HCT116 (cell line): ENCODE measurements around the gene CLRN3. TPM values are rescaled to one million over a fixed set of nuclear protein-coding genes. Genes with fewer than 3 reads are reported as not detected.

ENCODE experiments used
- ATAC-seq: fragments of 200-7000 bp; cut with Tn5 transposase; 2 replicates; pipeline ENCODE4 v1.9.1; 2020; ENCODE audit warnings: mild to moderate bottlenecking, moderate library complexity
- BruUV-seq: library from RNA; stranded (reverse); fragments of 400-500 nt; replicated peaks from 2 replicates; lab custom pipeline; 2021; lab: Mats Ljungman, UMichigan
- CTCF ChIA-PET: fragments of 300-600 bp; sonication (Branson Sonifier 250); formaldehyde crosslinking; loops from one replicate; lab custom pipeline; 2021; ENCODE audit warnings: antibody characterized with exemption; lab: Charles Lee
- POLR2A ChIA-PET: fragments of 300-600, 350-600 bp; sonication (Branson Sonifier 250); formaldehyde crosslinking; loops from one replicate; lab custom pipeline; 2021; ENCODE audit warnings: antibody characterized with exemption; lab: Charles Lee
- RAD21 ChIA-PET, 2 experiments: fragments of 300-600 bp; sonication (Branson Sonifier 250); formaldehyde crosslinking; loops; one replicate each; lab custom pipeline; 2023; ENCODE audit warnings: low total read pairs in 2 of 2; ENCODE audit not compliant: uncharacterized antibody in 2 of 2, unreplicated experiment in 2 of 2, low non-redundant PET in 1 of 2; lab: Charles Lee
- DNase-seq: peaks from one replicate; pipeline ENCODE4 v3.0.0-alpha.2; 2010; ENCODE audit warnings: low read depth, low spot score
- H2AFZ ChIP-seq: fragments of 200-600 bp; shearing (Covaris generic), sonication (generic); 2 replicates; pipeline ENCODE4 v1.6.1; 2017; ENCODE audit warnings: low read depth, mixed run types, mixed read lengths, antibody characterized with exemption, low read length; ENCODE audit not compliant: poor library complexity, severe bottlenecking
- H3K27ac ChIP-seq: 2 replicates; pipeline ENCODE4 v1.5.1; 2012; ENCODE audit warnings: low read depth, low read length
- H3K27me3 ChIP-seq: fragments of 200-600 bp; sonication (generic); 2 replicates; pipeline ENCODE4 v1.6.1; 2016; ENCODE audit warnings: mixed run types, low read length, mixed read lengths; ENCODE audit not compliant: insufficient read depth
- H3K36me3 ChIP-seq, 2 experiments: fragments of 200-500 bp in 1 of 2; fragments of 200-600 bp in 1 of 2; sonication (Bioruptor generic) in 1 of 2; sonication (generic) in 1 of 2; 2 replicates each; pipeline versions ENCODE4 v1.5.1 to v1.6.1; 2014 to 2016; ENCODE audit warnings: low read length in 2 of 2, inconsistent platforms in 1 of 2, mixed read lengths in 1 of 2, mixed run types in 1 of 2; ENCODE audit not compliant: insufficient read depth in 2 of 2, control insufficient read depth in 1 of 2
- H3K4me1 ChIP-seq, 2 experiments: fragments of 200-600 bp in 1 of 2; sonication (generic) in 1 of 2; 2 replicates each; pipeline versions ENCODE4 v1.5.1 to v1.6.1; 2012 to 2017; ENCODE audit warnings: low read length in 2 of 2, inconsistent platforms in 1 of 2, mild to moderate bottlenecking in 1 of 2, mixed read lengths in 1 of 2, mixed run types in 1 of 2, moderate library complexity in 1 of 2; ENCODE audit not compliant: insufficient read depth in 2 of 2, control insufficient read depth in 1 of 2
- H3K4me2 ChIP-seq: fragments of 200-600 bp; sonication (generic); 2 replicates; pipeline ENCODE4 v1.6.1; 2017; ENCODE audit warnings: mixed run types, low read length, mixed read lengths
- H3K4me3 ChIP-seq, 2 experiments: fragments of 200-600 bp in 1 of 2; sonication (generic) in 1 of 2; replicated peaks in 1 of 2; 2 replicates each; pipeline ENCODE4 v1.5.1; 2011 to 2016; ENCODE audit warnings: low read length in 2 of 2, control low read depth in 1 of 2, low read depth in 1 of 2, mild to moderate bottlenecking in 1 of 2, mixed read lengths in 1 of 2, mixed run types in 1 of 2
- H3K79me2 ChIP-seq: fragments of 200-600 bp; sonication (generic); 2 replicates; pipeline ENCODE4 v1.6.1; 2017; ENCODE audit warnings: mild to moderate bottlenecking, mixed run types, low read length, moderate library complexity, mixed read lengths; ENCODE audit not compliant: insufficient read depth
- H3K9ac ChIP-seq: fragments of 200-600 bp; sonication (generic); 2 replicates; pipeline ENCODE4 v1.6.1; 2016; ENCODE audit warnings: low read length, mixed read lengths
- H3K9me2 ChIP-seq: fragments of 200-600 bp; sonication (generic), shearing (Covaris generic); 2 replicates; pipeline ENCODE4 v1.6.1; 2017; ENCODE audit warnings: mixed run types, mild to moderate bottlenecking, moderate library complexity; ENCODE audit not compliant: insufficient read depth
- H3K9me3 ChIP-seq, 2 experiments: fragments of 200-500 bp in 1 of 2; fragments of 200-600 bp in 1 of 2; sonication (Bioruptor generic) in 1 of 2; sonication (generic) in 1 of 2; 2 replicates each; pipeline ENCODE4 v1.6.1; 2014 to 2017; ENCODE audit warnings: low read length in 2 of 2, mixed read lengths in 2 of 2, inconsistent platforms in 1 of 2, low read depth in 1 of 2, mild to moderate bottlenecking in 1 of 2, mixed run types in 1 of 2, moderate library complexity in 1 of 2; ENCODE audit not compliant: control insufficient read depth in 1 of 2, insufficient read depth in 1 of 2
- H4K20me1 ChIP-seq: fragments of 200-600 bp; sonication (generic), shearing (Covaris generic); 2 replicates; pipeline ENCODE4 v1.6.1; 2017; ENCODE audit warnings: mixed run types, mild to moderate bottlenecking, moderate library complexity; ENCODE audit not compliant: insufficient read depth
- CBX3 ChIP-seq: IDR thresholded peaks from 2 replicates; pipeline ENCODE4 v1.6.1; 2012; ENCODE audit warnings: low read depth
- CEBPB ChIP-seq: IDR thresholded peaks from 2 replicates; pipeline ENCODE4 v1.6.1; 2012; ENCODE audit warnings: low read depth
- EZH2 ChIP-seq: fragments of 200-600 bp; sonication (generic); IDR thresholded peaks from 2 replicates; pipeline ENCODE4 v1.6.1; 2017; ENCODE audit warnings: antibody characterized with exemption, mixed run types
- EZH2phosphoT487 ChIP-seq: fragments of 200-600 bp; IDR thresholded peaks from 2 replicates; pipeline ENCODE4 v1.6.1; 2018; ENCODE audit warnings: antibody characterized with exemption, borderline replicate concordance
- FOSL1 ChIP-seq: IDR thresholded peaks from 2 replicates; pipeline ENCODE4 v1.6.1; 2012; ENCODE audit warnings: low read depth
- JUND ChIP-seq: IDR thresholded peaks from 2 replicates; pipeline ENCODE4 v1.6.1; 2012
- MAX ChIP-seq: IDR thresholded peaks from 2 replicates; pipeline ENCODE4 v1.6.1; 2012
- POLR2A ChIP-seq: IDR thresholded peaks from 2 replicates; pipeline ENCODE4 v1.7.0; 2011; ENCODE audit warnings: borderline replicate concordance; ENCODE audit not compliant: insufficient read depth, insufficient read length; ENCODE audit errors: extremely low read depth
- POLR2AphosphoS5 ChIP-seq: IDR thresholded peaks from 2 replicates; pipeline ENCODE4 v1.6.1; 2011; ENCODE audit warnings: mild to moderate bottlenecking, low read depth, low read length, moderate library complexity
- RAD21 ChIP-seq: IDR thresholded peaks from 2 replicates; pipeline ENCODE4 v1.6.1; 2012; ENCODE audit warnings: low read depth, mild to moderate bottlenecking
- SIN3A ChIP-seq: IDR thresholded peaks from 2 replicates; pipeline ENCODE4 v1.6.1; 2012; ENCODE audit warnings: low read depth
- SP1 ChIP-seq: IDR thresholded peaks from 2 replicates; pipeline ENCODE4 v1.6.1; 2012; ENCODE audit warnings: low read depth
- TCF7L2 ChIP-seq: IDR thresholded peaks from 2 replicates; pipeline ENCODE4 v1.7.0; 2011; ENCODE audit warnings: borderline replicate concordance, inconsistent platforms; ENCODE audit not compliant: insufficient read depth, insufficient read length; ENCODE audit errors: extremely low read depth
- ZBTB33 ChIP-seq: IDR thresholded peaks from 2 replicates; pipeline ENCODE4 v1.6.1; 2011; ENCODE audit warnings: mild to moderate bottlenecking, low read length, moderate library complexity; ENCODE audit not compliant: insufficient replicate concordance; ENCODE audit errors: extremely low read depth
- ZFX ChIP-seq: fragments of 450-650 bp; IDR thresholded peaks from 2 replicates; pipeline ENCODE4 v1.6.1; 2017
- ZNF274 ChIP-seq: fragments of 200-500 bp; sonication (Bioruptor generic); IDR thresholded peaks from 2 replicates; pipeline ENCODE4 v1.6.1; 2014; ENCODE audit warnings: mild to moderate bottlenecking, low read depth, low read length, inconsistent platforms
- intact Hi-C: fragments of 100-400 bp; cut with micrococcal nuclease; formaldehyde crosslinking; loops from 2 replicates; pipeline ENCODE4 v1.10.0; 2022
- total RNA-seq: library from RNA; stranded (reverse); gene quantifications from one replicate; pipeline ENCODE4 v1.2.1, GENCODE V29; 2021; ENCODE audit not compliant: unreplicated experiment

CLRN3 gene
- total RNA-seq, 1 experiment from 2014 or later, result 0.39 TPM

DNA sequence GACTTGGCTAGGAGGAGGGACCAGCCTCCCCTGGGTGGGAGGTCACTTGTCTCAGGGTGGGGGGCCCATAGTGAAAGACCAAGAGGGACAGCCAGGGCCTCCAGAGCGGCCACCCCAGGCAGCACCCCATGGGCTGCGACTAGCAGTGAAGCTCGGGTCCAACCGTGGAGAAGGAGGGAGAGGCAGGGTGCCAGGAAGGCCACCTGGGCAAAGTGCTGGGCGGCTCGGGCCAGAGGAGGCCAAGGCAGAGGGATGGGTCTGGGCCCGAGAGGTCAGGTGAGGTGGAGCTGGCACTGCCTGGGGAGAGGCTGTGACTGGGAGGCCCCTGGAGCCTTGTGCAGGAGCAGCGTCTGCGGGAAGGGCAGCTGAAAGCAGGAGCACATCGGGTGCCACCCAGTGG is 41.8 kb downstream of the CLRN3 start:
- no peaks in the 10 kb centered on the region for H4K20me1 ChIP-seq
- no peaks in the 10 kb centered on the region for H3K9me3 ChIP-seq
- TF ChIP-seq MAX (no peak), FOSL1 (no peak), SP1 (no peak), EZH2phosphoT487 (no peak), POLR2AphosphoS5 (no peak), ZNF274 (no peak), CBX3 (no peak), ZBTB33 (no peak), POLR2A (no peak), SIN3A (no peak), EZH2 (no peak), CEBPB (no peak), TCF7L2 (no peak), RAD21 (no peak), JUND (no peak), ZFX (no peak)
- POLR2A ChIA-PET, result no interaction called here
- no peak overlapping the region for H3K9ac ChIP-seq
- CTCF ChIA-PET, result interaction anchor here (1.2 to 6.5 kb wide), 2 partner anchors 8 to 134 kb away, joined by 4 to 131 read pairs; no protein-coding TSS in a partner anchor
- no peaks in the 10 kb centered on the region for H3K4me1 ChIP-seq
- H2AFZ ChIP-seq, result no peak overlapping the region
- no peaks in the 10 kb centered on the region for H3K9me2 ChIP-seq
- BruUV-seq, result no TSS peak
- no peak overlapping the region for H3K27ac ChIP-seq
- intact Hi-C loops, result loop anchor here (5.0 to 10.0 kb wide), 2 partner anchors 606 to 1869 kb away; no protein-coding TSS in a partner anchor
- H3K79me2 ChIP-seq, result no peaks in the 10 kb centered on the region
- RAD21 ChIA-PET, result no interaction called here
- ATAC-seq (no peak), DNase-seq (no peak)
- H3K36me3 ChIP-seq, result no peaks in the 10 kb centered on the region
- no peak overlapping the region for H3K4me2 ChIP-seq
- no peak overlapping the region for H3K4me3 ChIP-seq
- peaks cover 13% of the 10 kb centered on the region for H3K27me3 ChIP-seq
